Natural killer cell (primary cell): Measurements from ENCODE around the gene CSNK2A2. TPM values are rescaled to one million over a fixed set of nuclear protein-coding genes. Genes with fewer than 3 reads are reported as not detected.
A peak's percentile ranks its signal among the peaks of the same experiment; 100 is the strongest.

Experiments
- ATAC-seq, 3 donors: fragments of 150-1000 bp in 2 of 3; fragments of 200-7000 bp in 1 of 3; cut with Tn5 transposase; 1 replicate in 1 of 3; 2 replicates in 2 of 3; pipeline ENCODE4 v1.10.0; 2021; ENCODE audit warnings: mild to moderate bottlenecking in 2 of 3, moderate library complexity in 2 of 3
- DNase-seq, 2 donors: peaks; one replicate each; pipeline versions ENCODE4 v3.0.0 to v3.0.0-alpha.2; 2013 to 2021; ENCODE audit warnings: mixed read lengths in 1 of 2
- H3K27ac ChIP-seq: one replicate; pipeline ENCODE4 v1.5.1; 2013; ENCODE audit warnings: mild to moderate bottlenecking, low read length
- H3K27me3 ChIP-seq: one replicate; pipeline ENCODE4 v1.6.1; 2013; ENCODE audit warnings: low read length; ENCODE audit not compliant: control insufficient read depth, insufficient read depth
- H3K36me3 ChIP-seq: one replicate; pipeline ENCODE4 v1.6.1; 2013; ENCODE audit warnings: low read length; ENCODE audit not compliant: control insufficient read depth, insufficient read depth
- H3K4me1 ChIP-seq: one replicate; pipeline ENCODE4 v1.6.1; 2013; ENCODE audit warnings: low read length; ENCODE audit not compliant: control insufficient read depth, insufficient read depth
- H3K4me3 ChIP-seq: one replicate; pipeline ENCODE4 v1.5.1; 2013; ENCODE audit warnings: low read length
- H3K9me3 ChIP-seq: one replicate; pipeline ENCODE4 v1.6.1; 2013; ENCODE audit warnings: low read length; ENCODE audit not compliant: control insufficient read depth, insufficient read depth
- H3K27ac Mint-ChIP-seq, 2 donors: one replicate each; pipeline ENCODE4 v1.8.0; 2022; ENCODE audit warnings: mild to moderate bottlenecking in 2 of 2, mixed read lengths in 2 of 2, moderate library complexity in 1 of 2
- H3K27me3 Mint-ChIP-seq, 2 donors: one replicate each; pipeline ENCODE4 v1.8.0; 2022; ENCODE audit warnings: low read depth in 2 of 2, mixed read lengths in 2 of 2
- H3K36me3 Mint-ChIP-seq: one replicate; pipeline ENCODE4 v1.8.0; 2022; ENCODE audit warnings: mixed read lengths
- H3K4me1 Mint-ChIP-seq, 2 donors: one replicate each; pipeline ENCODE4 v1.8.0; 2022; ENCODE audit warnings: mixed read lengths in 2 of 2
- H3K4me3 Mint-ChIP-seq: one replicate; pipeline ENCODE4 v1.8.0; 2022; ENCODE audit warnings: mild to moderate bottlenecking, moderate library complexity, mixed read lengths
- H3K9me3 Mint-ChIP-seq, 2 donors: one replicate each; pipeline ENCODE4 v1.8.0; 2022; ENCODE audit warnings: mixed read lengths in 2 of 2
- CTCF ChIP-seq: fragments of 200-600 bp; IDR thresholded peaks from one replicate; pipeline ENCODE4 v1.8.0; 2022; ENCODE audit warnings: antibody characterized with exemption
- WGBS: methylation state at CpG from one replicate; pipeline ENCODE4 v1.1.7; 2013; ENCODE audit warnings: missing lambda C conversion rate; ENCODE audit not compliant: insufficient coverage; 5-methylcytosine and 5-hydroxymethylcytosine counted together
- intact Hi-C: fragments of 100-400 bp; cut with micrococcal nuclease; formaldehyde crosslinking; loops from one replicate; pipeline ENCODE4 v1.14.2; 2022
- total RNA-seq, 4 donors: library from RNA; stranded (reverse); fragments of 120-200 nt in 1 of 4; gene quantifications; one replicate each; pipeline versions ENCODE4 v1.2.3 to v1.2.4, GENCODE V29; 2013 to 2022

Gene CSNK2A2
- total RNA-seq, 3 donors from 2014 or later (not counting 1 experiment from before 2014, with no cell fraction given) = 53.2 to 61.1 (median 59.9) TPM

GRCh38 chr16:58177353-58177710, 20.6 kb downstream of the CSNK2A2 start:
- intact Hi-C loops = no loop called here
- peaks cover 0 to 3% of the 10 kb centered on the region in 2 donors for H3K9me3 Mint-ChIP-seq
- H3K27me3 ChIP-seq = no peaks in the 10 kb centered on the region
- TF ChIP-seq CTCF = no peak
- DNase-seq (peak in 1 of 2 donors; percentile 40), ATAC-seq (peak; percentile 53 to 77 (median 55))
- no peak overlapping the region for H3K4me3 ChIP-seq
- H3K27ac ChIP-seq = peak overlapping the region; percentile 31
- H3K4me1 Mint-ChIP-seq = peaks cover 27 to 31% of the 10 kb centered on the region in 2 donors
- H3K4me1 ChIP-seq = peaks cover 12% of the 10 kb centered on the region
- H3K27ac Mint-ChIP-seq = peak overlapping the region; percentile 73 to 75
- peak overlapping the region; percentile 73 for H3K4me3 Mint-ChIP-seq
- H3K9me3 ChIP-seq = no peaks in the 10 kb centered on the region
- peaks cover 19% of the 10 kb centered on the region for H3K36me3 Mint-ChIP-seq
- H3K36me3 ChIP-seq = peaks cover 35% of the 10 kb centered on the region
- 17% methylated on average over 1 of the region's 1 CpG for WGBS
- no peaks in the 10 kb centered on the region for H3K27me3 Mint-ChIP-seq

- no peak for TF ChIP-seq CTCF
- peaks cover 18% of the 10 kb centered on the region for H3K36me3 Mint-ChIP-seq
- intact Hi-C loops = no loop called here
- WGBS = 70% methylated on average over 5 of the region's 5 CpGs
- peaks cover 12% of the 10 kb centered on the region for H3K4me1 ChIP-seq
- H3K27me3 ChIP-seq = no peaks in the 10 kb centered on the region
- peaks cover 0 to 3% of the 10 kb centered on the region in 2 donors for H3K9me3 Mint-ChIP-seq
- H3K4me1 Mint-ChIP-seq = peaks cover 27 to 31% of the 10 kb centered on the region in 2 donors
- no peak overlapping the region for H3K4me3 ChIP-seq
- no peaks in the 10 kb centered on the region for H3K9me3 ChIP-seq
- H3K27me3 Mint-ChIP-seq = no peaks in the 10 kb centered on the region
- peaks cover 36% of the 10 kb centered on the region for H3K36me3 ChIP-seq
- DNase-seq (peak in 1 of 2 donors; percentile 33), ATAC-seq (peak; percentile 52 to 66 (median 53))
- peak overlapping the region; percentile 73 to 75 for H3K27ac Mint-ChIP-seq
- H3K27ac ChIP-seq = peak overlapping the region; percentile 31
- peak overlapping the region; percentile 73 for H3K4me3 Mint-ChIP-seq
These were observed 21.1 kb downstream of the CSNK2A2 start for GRCh38 chr16:58176608-58177352.

GRCh38 chr16:58170223-58170622, 27.7 kb downstream of the CSNK2A2 start:
- peaks cover 32% of the 10 kb centered on the region for H3K36me3 Mint-ChIP-seq
- no peaks in the 10 kb centered on the region for H3K4me1 ChIP-seq
- no peaks in the 10 kb centered on the region for H3K9me3 Mint-ChIP-seq
- H3K36me3 ChIP-seq = peaks cover 71% of the 10 kb centered on the region
- no peak for ATAC-seq
- H3K27ac ChIP-seq = no peak overlapping the region
- intact Hi-C loops = no loop called here
- H3K4me3 ChIP-seq = no peak overlapping the region
- no peak for DNase-seq
- 100% methylated on average over 1 of the region's 2 CpGs for WGBS
- H3K4me1 Mint-ChIP-seq = peaks cover 0 to 4% of the 10 kb centered on the region in 2 donors
- no peaks in the 10 kb centered on the region for H3K27me3 Mint-ChIP-seq
- peak overlapping the region in 1 of 2 donors; percentile 25 for H3K27ac Mint-ChIP-seq
- no peak overlapping the region for H3K4me3 Mint-ChIP-seq
- H3K27me3 ChIP-seq = no peaks in the 10 kb centered on the region
- no peak for TF ChIP-seq CTCF
- H3K9me3 ChIP-seq = no peaks in the 10 kb centered on the region
